HepG2 (cell line): ENCODE results near the gene RPS19BP1. TPM values are rescaled to one million over a fixed set of nuclear protein-coding genes. Genes with fewer than 3 reads are reported as not detected.

Source experiments
- AFF4 ChIP-seq: sonication (generic); formaldehyde crosslinking; IDR thresholded peaks from 2 replicates; pipeline ENCODE4 v1.4.0; 2020; ENCODE audit warnings: missing genetic modification reagents
- AKNA ChIP-seq: sonication (generic); formaldehyde crosslinking; IDR thresholded peaks from 2 replicates; pipeline ENCODE4 v1.4.0; 2020; ENCODE audit warnings: missing genetic modification reagents, borderline replicate concordance
- ESRRA ChIP-seq: sonication (generic); formaldehyde crosslinking; IDR thresholded peaks from 2 replicates; pipeline ENCODE4 v1.5.1; 2020; ENCODE audit warnings: mild to moderate bottlenecking, low read depth, missing genetic modification reagents
- ZMYM3 ChIP-seq: sonication (generic); formaldehyde crosslinking; IDR thresholded peaks from 2 replicates; pipeline ENCODE4 v1.5.1; 2020; ENCODE audit warnings: mild to moderate bottlenecking, missing genetic modification reagents
- ZNF589 ChIP-seq: sonication (generic); formaldehyde crosslinking; conservative IDR thresholded peaks from 2 replicates; pipeline ENCODE4 v1.8.0; 2022; ENCODE audit warnings: mild to moderate bottlenecking, moderate library complexity, missing genetic modification reagents
- ZNF883 ChIP-seq: sonication (generic); formaldehyde crosslinking; IDR thresholded peaks from 2 replicates; pipeline ENCODE4 v1.5.1; 2020; ENCODE audit warnings: mild to moderate bottlenecking, missing genetic modification reagents; ENCODE audit errors: not compliant biosample characterization
- polyA plus RNA-seq, 8 experiments: library from polyadenylated mRNA; depleted of rRNA in 3 of 8; stranded (reverse) in 7 of 8; unstranded in 1 of 8; fragments of >200 nt; fragmentation: Illumina TruSeq in 4 of 8; extraction: Trizol in 4 of 8; gene quantifications; 2 replicates each; pipeline versions ENCODE4 v1.2.1 to v1.2.3, GENCODE V29; 2011 to 2016; ENCODE audit warnings: low read depth in 4 of 8, missing spikeins in 1 of 8, mixed read lengths in 1 of 8; ENCODE audit not compliant: insufficient read depth in 1 of 8
- total RNA-seq, 5 experiments: library from RNA; depleted of rRNA; stranded (reverse); fragments of >200 nt; fragmentation: Illumina TruSeq; extraction: Trizol; gene quantifications; 2 replicates each; pipeline ENCODE4 v1.2.3, GENCODE V29; 2016; ENCODE audit warnings: low read depth in 1 of 5
- TF ChIP-seq, protein P1 (sequence below), 2 experiments: sonication (generic) in 1 of 2; formaldehyde crosslinking in 1 of 2; IDR thresholded peaks; 2 replicates each; pipeline versions ENCODE4 v1.4.0 to v1.6.1; 2018 to 2020; ENCODE audit warnings: missing genetic modification reagents in 2 of 2, borderline replicate concordance in 1 of 2, low read depth in 1 of 2, mild to moderate bottlenecking in 1 of 2, missing biosample characterization in 1 of 2
- TF ChIP-seq, protein P2 (sequence below), 2 experiments: sonication (generic) in 1 of 2; formaldehyde crosslinking in 1 of 2; IDR thresholded peaks; 2 replicates each; pipeline versions ENCODE4 v1.6.1 to v1.9.0; 2014 to 2022; ENCODE audit warnings: antibody characterized with exemption in 1 of 2, borderline replicate concordance in 1 of 2, inconsistent platforms in 1 of 2, low read depth in 1 of 2, missing genetic modification reagents in 1 of 2

RPS19BP1 gene
- total and polyA plus RNA-seq, 2 of the 13 experiments (the other 11 are each of a cell fraction or from before 2014, with no cell fraction given): 44.3 to 81.3 TPM

DNA sequence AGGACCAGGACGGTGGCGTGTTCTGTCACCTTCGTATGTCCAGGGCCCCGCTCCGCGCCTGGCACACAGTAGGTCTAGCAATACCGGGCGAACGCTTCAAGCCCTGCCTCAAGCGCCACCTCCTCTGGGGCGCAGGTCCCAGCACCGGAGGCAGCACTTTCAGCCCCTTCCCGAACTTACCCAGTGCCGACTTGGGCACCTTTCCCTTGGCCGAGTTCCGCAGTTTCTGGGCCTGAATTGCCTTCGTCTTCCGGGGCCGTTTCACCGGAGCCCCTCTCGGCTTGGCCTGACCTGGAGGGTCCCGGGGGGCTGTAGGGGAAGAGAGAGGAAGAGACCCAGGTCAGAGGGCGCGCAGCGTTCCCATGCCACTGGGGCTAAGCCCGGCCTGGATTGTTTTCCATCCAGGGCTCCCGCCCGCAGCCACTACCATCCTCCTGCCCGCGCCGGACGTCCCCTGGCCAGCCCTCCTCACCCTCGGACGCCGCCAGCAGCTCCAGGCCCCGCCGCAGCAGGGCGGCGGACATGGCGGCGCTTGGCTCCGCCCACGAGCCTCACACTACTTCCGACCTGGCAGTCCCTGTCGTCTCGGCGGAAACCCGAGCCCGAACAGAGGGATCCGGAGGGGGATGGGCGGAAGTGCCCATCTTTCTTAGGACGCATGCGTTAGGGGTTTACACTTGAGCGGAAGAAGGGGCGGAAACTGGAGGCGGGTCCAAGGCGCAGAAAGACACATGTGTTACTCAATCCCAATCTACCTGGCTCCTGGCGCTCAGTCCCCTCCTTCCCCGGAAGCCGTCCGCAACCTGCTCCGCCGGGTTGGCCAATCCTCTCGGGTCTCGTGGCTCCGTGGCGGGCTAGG, at the start of gene RPS19BP1 (continued):
- TF ChIP-seq ZNF883 (CRISPR knock-in tag) (peak; percentile 64), AFF4 (CRISPR knock-in tag) (0 out of 2 replicates have a peak, but pooled peaks have one; percentile 51), AKNA (CRISPR knock-in tag) (0 out of 2 replicates have a peak, but pooled peaks have one; percentile 22), ESRRA (peak; percentile 44; the same call in 1 of the 2 replicates), ZMYM3 (CRISPR knock-in tag) (no peak), ZNF589 (CRISPR knock-in tag) (peak; percentile 36; the same call in 1 of the 2 replicates)
- TF ChIP-seq, protein P1, sequence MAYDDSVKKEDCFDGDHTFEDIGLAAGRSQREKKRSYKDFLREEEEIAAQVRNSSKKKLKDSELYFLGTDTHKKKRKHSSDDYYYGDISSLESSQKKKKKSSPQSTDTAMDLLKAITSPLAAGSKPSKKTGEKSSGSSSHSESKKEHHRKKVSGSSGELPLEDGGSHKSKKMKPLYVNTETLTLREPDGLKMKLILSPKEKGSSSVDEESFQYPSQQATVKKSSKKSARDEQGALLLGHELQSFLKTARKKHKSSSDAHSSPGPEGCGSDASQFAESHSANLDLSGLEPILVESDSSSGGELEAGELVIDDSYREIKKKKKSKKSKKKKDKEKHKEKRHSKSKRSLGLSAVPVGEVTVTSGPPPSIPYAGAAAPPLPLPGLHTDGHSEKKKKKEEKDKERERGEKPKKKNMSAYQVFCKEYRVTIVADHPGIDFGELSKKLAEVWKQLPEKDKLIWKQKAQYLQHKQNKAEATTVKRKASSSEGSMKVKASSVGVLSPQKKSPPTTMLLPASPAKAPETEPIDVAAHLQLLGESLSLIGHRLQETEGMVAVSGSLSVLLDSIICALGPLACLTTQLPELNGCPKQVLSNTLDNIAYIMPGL (CRISPR knock-in tag; IDR thresholded peaks at IDR 0.05; ENCODE audit: borderline replicate concordance in 1 of 2, low read depth in 1 of 2): peak; percentile 73 to 85
- TF ChIP-seq, protein P2, sequence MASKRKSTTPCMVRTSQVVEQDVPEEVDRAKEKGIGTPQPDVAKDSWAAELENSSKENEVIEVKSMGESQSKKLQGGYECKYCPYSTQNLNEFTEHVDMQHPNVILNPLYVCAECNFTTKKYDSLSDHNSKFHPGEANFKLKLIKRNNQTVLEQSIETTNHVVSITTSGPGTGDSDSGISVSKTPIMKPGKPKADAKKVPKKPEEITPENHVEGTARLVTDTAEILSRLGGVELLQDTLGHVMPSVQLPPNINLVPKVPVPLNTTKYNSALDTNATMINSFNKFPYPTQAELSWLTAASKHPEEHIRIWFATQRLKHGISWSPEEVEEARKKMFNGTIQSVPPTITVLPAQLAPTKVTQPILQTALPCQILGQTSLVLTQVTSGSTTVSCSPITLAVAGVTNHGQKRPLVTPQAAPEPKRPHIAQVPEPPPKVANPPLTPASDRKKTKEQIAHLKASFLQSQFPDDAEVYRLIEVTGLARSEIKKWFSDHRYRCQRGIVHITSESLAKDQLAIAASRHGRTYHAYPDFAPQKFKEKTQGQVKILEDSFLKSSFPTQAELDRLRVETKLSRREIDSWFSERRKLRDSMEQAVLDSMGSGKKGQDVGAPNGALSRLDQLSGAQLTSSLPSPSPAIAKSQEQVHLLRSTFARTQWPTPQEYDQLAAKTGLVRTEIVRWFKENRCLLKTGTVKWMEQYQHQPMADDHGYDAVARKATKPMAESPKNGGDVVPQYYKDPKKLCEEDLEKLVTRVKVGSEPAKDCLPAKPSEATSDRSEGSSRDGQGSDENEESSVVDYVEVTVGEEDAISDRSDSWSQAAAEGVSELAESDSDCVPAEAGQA (IDR thresholded peaks at IDR 0.05; ENCODE audit: low read depth): peak; percentile 82
- TF ChIP-seq, protein P2 (CRISPR knock-in tag; IDR thresholded peaks at IDR 0.05; ENCODE audit: borderline replicate concordance): 0 out of 2 replicates have a peak, but pooled peaks have one; percentile 50
